HUES64 (cell line): ENCODE data around the gene CRMP1.

Experiments used
- H3K27ac ChIP-seq: 2 replicates; pipeline ENCODE4 v1.7.0; 2013; ENCODE audit warnings: low read depth, low read length, inconsistent platforms
- H3K27me3 ChIP-seq: 2 replicates; pipeline ENCODE4 v1.6.1; 2013; ENCODE audit warnings: mild to moderate bottlenecking, low read length; ENCODE audit not compliant: insufficient read depth
- H3K36me3 ChIP-seq: 2 replicates; pipeline ENCODE4 v1.6.1; 2013; ENCODE audit warnings: mild to moderate bottlenecking, low read length; ENCODE audit not compliant: insufficient read depth
- H3K4me1 ChIP-seq: 2 replicates; pipeline ENCODE4 v1.6.1; 2013; ENCODE audit warnings: mild to moderate bottlenecking, low read length, moderate library complexity; ENCODE audit not compliant: insufficient read depth
- H3K4me3 ChIP-seq: 2 replicates; pipeline ENCODE4 v1.5.1; 2013; ENCODE audit warnings: mild to moderate bottlenecking, low read length, moderate library complexity
- H3K9ac ChIP-seq: 2 replicates; pipeline ENCODE4 v1.6.1; 2013; ENCODE audit warnings: mild to moderate bottlenecking, low read depth, low read length
- H3K9me3 ChIP-seq: 2 replicates; pipeline ENCODE4 v1.6.1; 2013; ENCODE audit warnings: low read depth, low read length; ENCODE audit not compliant: insufficient read depth
- WGBS: fragments of 150-250, 120-280 bp; methylation state at CpG from one replicate; pipeline ENCODE4 v1.1.7; 2013; ENCODE audit warnings: missing lambda C conversion rate; 5-methylcytosine and 5-hydroxymethylcytosine counted together

CRMP1 gene

GRCh38 chr4:5919044-5919443, 26.2 kb upstream of the CRMP1 start:
- WGBS, result 94% methylated on average over 8 of the region's 8 CpGs
- no peak overlapping the region for H3K9ac ChIP-seq
- H3K27me3 ChIP-seq, result no peaks in the 10 kb centered on the region
- no peak overlapping the region for H3K4me3 ChIP-seq
- H3K4me1 ChIP-seq, result no peaks in the 10 kb centered on the region; the same call in 1 of the 2 replicates
- H3K36me3 ChIP-seq, result no peaks in the 10 kb centered on the region
- H3K27ac ChIP-seq, result no peak overlapping the region
- H3K9me3 ChIP-seq, result no peaks in the 10 kb centered on the region

GRCh38 chr4:5918331-5918985, 25.6 kb upstream of the CRMP1 start:
- H3K27me3 ChIP-seq, result no peaks in the 10 kb centered on the region
- no peak overlapping the region for H3K9ac ChIP-seq
- H3K27ac ChIP-seq, result no peak overlapping the region
- 68% methylated on average over 8 of the region's 8 CpGs for WGBS
- H3K36me3 ChIP-seq, result no peaks in the 10 kb centered on the region
- no peak overlapping the region for H3K4me3 ChIP-seq
- peaks cover 3% of the 10 kb centered on the region; the same call in 1 of the 2 replicates for H3K4me1 ChIP-seq
- H3K9me3 ChIP-seq, result no peaks in the 10 kb centered on the region

GRCh38 chr4:5917672-5918071, 24.8 kb upstream of the CRMP1 start:
- no peaks in the 10 kb centered on the region for H3K9me3 ChIP-seq
- H3K9ac ChIP-seq, result no peak overlapping the region
- H3K27ac ChIP-seq, result no peak overlapping the region
- H3K4me3 ChIP-seq, result no peak overlapping the region
- no peaks in the 10 kb centered on the region for H3K36me3 ChIP-seq
- no peaks in the 10 kb centered on the region for H3K27me3 ChIP-seq
- 94% methylated on average over 11 of the region's 11 CpGs for WGBS
- H3K4me1 ChIP-seq, result peaks cover 9% of the 10 kb centered on the region

GRCh38 chr4:5916229-5916628, 23.3 kb upstream of the CRMP1 start:
- H3K27me3 ChIP-seq, result no peaks in the 10 kb centered on the region
- H3K9ac ChIP-seq, result no peak overlapping the region
- WGBS, result 77% methylated on average over 3 of the region's 3 CpGs
- H3K36me3 ChIP-seq, result no peaks in the 10 kb centered on the region
- no peaks in the 10 kb centered on the region for H3K9me3 ChIP-seq
- no peak overlapping the region for H3K4me3 ChIP-seq
- H3K27ac ChIP-seq, result no peak overlapping the region
- peaks cover 18% of the 10 kb centered on the region for H3K4me1 ChIP-seq

- H3K27me3 ChIP-seq, result peaks cover 12% of the 10 kb centered on the region
- H3K27ac ChIP-seq, result peak overlapping the region; percentile 5; the same call in 1 of the 2 replicates
- H3K9me3 ChIP-seq, result no peaks in the 10 kb centered on the region
- H3K4me1 ChIP-seq, result peaks cover 18% of the 10 kb centered on the region
- 87% methylated on average over 7 of the region's 7 CpGs for WGBS
- H3K36me3 ChIP-seq, result no peaks in the 10 kb centered on the region
- no peak overlapping the region for H3K4me3 ChIP-seq
- no peak overlapping the region for H3K9ac ChIP-seq
These were observed 20.6 kb upstream of the CRMP1 start for GRCh38 chr4:5913454-5913853.

- Histone ChIP-seq H3K4me3 (no peak overlapping the region), H3K9ac (no peak overlapping the region), H3K36me3 (no peaks in the 10 kb centered on the region), H3K4me1 (peaks cover 18% of the 10 kb centered on the region), H3K9me3 (no peaks in the 10 kb centered on the region), H3K27me3 (peaks cover 20% of the 10 kb centered on the region), H3K27ac (peak overlapping the region; percentile 50; the same call in 1 of the 2 replicates)
- WGBS, result 100% methylated on average over 1 of the region's 1 CpG
These were observed 19.7 kb upstream of the CRMP1 start for GRCh38 chr4:5912614-5913019.

GRCh38 chr4:5908876-5909427, 16.1 kb upstream of the CRMP1 start:
- Histone ChIP-seq H3K9ac (no peak overlapping the region), H3K36me3 (no peaks in the 10 kb centered on the region), H3K27ac (no peak overlapping the region), H3K9me3 (no peaks in the 10 kb centered on the region), H3K4me3 (no peak overlapping the region), H3K27me3 (peaks cover 56% of the 10 kb centered on the region), H3K4me1 (peaks cover 30% of the 10 kb centered on the region)
- 88% methylated on average over 3 of the region's 3 CpGs for WGBS

- no peak overlapping the region for H3K9ac ChIP-seq
- H3K4me3 ChIP-seq, result no peak overlapping the region
- peaks cover 17% of the 10 kb centered on the region for H3K4me1 ChIP-seq
- no peaks in the 10 kb centered on the region for H3K36me3 ChIP-seq
- WGBS, result 42% methylated on average over 5 of the region's 5 CpGs
- no peaks in the 10 kb centered on the region for H3K9me3 ChIP-seq
- H3K27me3 ChIP-seq, result peaks cover 82% of the 10 kb centered on the region
- H3K27ac ChIP-seq, result no peak overlapping the region
These were observed 13.3 kb upstream of the CRMP1 start for GRCh38 chr4:5906191-5906590.

- Histone ChIP-seq H3K9ac (no peak overlapping the region), H3K4me1 (peaks cover 17% of the 10 kb centered on the region), H3K27me3 (peaks cover 86% of the 10 kb centered on the region), H3K36me3 (no peaks in the 10 kb centered on the region), H3K9me3 (no peaks in the 10 kb centered on the region), H3K4me3 (no peak overlapping the region), H3K27ac (no peak overlapping the region)
- 1% methylated on average over 8 of the region's 8 CpGs for WGBS
These were observed 12.8 kb upstream of the CRMP1 start for GRCh38 chr4:5905714-5906113.

- peaks cover 13% of the 10 kb centered on the region for H3K4me1 ChIP-seq
- H3K27ac ChIP-seq, result no peak overlapping the region
- no peaks in the 10 kb centered on the region for H3K36me3 ChIP-seq
- H3K27me3 ChIP-seq, result peaks cover 97% of the 10 kb centered on the region
- no peak overlapping the region for H3K9ac ChIP-seq
- H3K4me3 ChIP-seq, result no peak overlapping the region
- WGBS, result 97% methylated on average over 5 of the region's 5 CpGs
- peaks cover 4% of the 10 kb centered on the region; the same call in 1 of the 2 replicates for H3K9me3 ChIP-seq
These were observed 8.0 kb upstream of the CRMP1 start for GRCh38 chr4:5900844-5901243.

GRCh38 chr4:5899881-5900280, 7.0 kb upstream of the CRMP1 start:
- Histone ChIP-seq H3K4me3 (no peak overlapping the region), H3K27me3 (peaks cover 98% of the 10 kb centered on the region), H3K36me3 (no peaks in the 10 kb centered on the region), H3K27ac (no peak overlapping the region), H3K4me1 (peaks cover 5% of the 10 kb centered on the region; the same call in 1 of the 2 replicates), H3K9ac (no peak overlapping the region), H3K9me3 (peaks cover 4% of the 10 kb centered on the region; the same call in 1 of the 2 replicates)
- 90% methylated on average over 5 of the region's 5 CpGs for WGBS
